Vagina (tissue), 2 donors: ENCODE results near the gene LRRC72.

ENCODE experiments used
- POLR2A ChIP-seq, 2 donors: fragments of 450-650 bp; IDR thresholded peaks; one replicate each; pipeline ENCODE4 v1.6.1; 2017; ENCODE audit warnings: antibody characterized with exemption in 2 of 2, mild to moderate bottlenecking in 2 of 2, moderate library complexity in 2 of 2
- POLR2AphosphoS5 ChIP-seq, 2 donors: sonication (generic); formaldehyde crosslinking; IDR thresholded peaks; one replicate each; pipeline ENCODE4 v1.9.0; 2017; ENCODE audit warnings: antibody characterized with exemption in 2 of 2, mild to moderate bottlenecking in 2 of 2, low read depth in 1 of 2; ENCODE audit not compliant: insufficient read depth in 1 of 2
- TF ChIP-seq, protein P1 (sequence below), 3 experiments: fragments of 450-650 bp in 2 of 3; fragments of 200-600 bp in 1 of 3; sonication (generic) in 1 of 3; IDR thresholded peaks; one replicate each; pipeline ENCODE4 v1.5.1; 2017 to 2019; ENCODE audit warnings: antibody characterized with exemption in 3 of 3, mild to moderate bottlenecking in 2 of 3, moderate library complexity in 2 of 3

DNA sequence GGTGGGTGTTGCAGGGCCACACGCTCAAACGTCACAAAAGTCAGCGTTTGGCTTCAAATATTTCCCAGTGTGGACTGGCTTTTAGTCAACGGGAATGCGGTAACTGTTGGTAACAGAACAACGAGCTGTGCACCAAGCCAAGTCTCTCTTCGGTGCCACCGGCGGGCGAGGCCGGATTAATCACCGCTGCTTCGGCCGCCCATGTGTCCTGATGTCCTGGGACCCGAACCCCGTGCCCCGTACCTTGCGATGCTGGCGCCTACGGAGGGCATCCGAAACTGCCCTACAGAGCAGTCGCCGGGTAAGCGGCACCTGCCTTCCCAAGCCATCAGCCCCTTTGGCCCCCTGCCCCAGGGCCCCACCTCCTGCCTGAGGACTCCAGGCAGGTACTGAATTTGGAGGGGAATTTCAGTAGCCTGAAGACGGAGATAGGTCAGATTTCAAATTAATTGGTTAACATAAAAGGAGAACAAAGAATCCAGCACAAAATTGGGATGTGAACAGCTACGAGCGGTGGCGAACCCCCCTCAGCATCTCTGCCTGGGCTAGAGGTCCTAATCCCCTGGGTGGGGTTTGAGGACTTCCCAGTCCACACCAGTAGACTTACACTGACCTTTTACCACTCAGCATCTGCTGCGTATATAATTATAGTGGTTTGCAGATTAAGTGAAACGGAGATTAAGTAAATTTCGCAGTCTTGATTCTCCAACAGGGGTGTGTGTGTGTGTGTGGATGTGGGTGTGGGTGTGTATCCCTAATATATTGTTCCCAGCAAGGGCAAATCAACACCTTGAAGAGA is at the start of gene LRRC72:
- TF ChIP-seq, protein P1, sequence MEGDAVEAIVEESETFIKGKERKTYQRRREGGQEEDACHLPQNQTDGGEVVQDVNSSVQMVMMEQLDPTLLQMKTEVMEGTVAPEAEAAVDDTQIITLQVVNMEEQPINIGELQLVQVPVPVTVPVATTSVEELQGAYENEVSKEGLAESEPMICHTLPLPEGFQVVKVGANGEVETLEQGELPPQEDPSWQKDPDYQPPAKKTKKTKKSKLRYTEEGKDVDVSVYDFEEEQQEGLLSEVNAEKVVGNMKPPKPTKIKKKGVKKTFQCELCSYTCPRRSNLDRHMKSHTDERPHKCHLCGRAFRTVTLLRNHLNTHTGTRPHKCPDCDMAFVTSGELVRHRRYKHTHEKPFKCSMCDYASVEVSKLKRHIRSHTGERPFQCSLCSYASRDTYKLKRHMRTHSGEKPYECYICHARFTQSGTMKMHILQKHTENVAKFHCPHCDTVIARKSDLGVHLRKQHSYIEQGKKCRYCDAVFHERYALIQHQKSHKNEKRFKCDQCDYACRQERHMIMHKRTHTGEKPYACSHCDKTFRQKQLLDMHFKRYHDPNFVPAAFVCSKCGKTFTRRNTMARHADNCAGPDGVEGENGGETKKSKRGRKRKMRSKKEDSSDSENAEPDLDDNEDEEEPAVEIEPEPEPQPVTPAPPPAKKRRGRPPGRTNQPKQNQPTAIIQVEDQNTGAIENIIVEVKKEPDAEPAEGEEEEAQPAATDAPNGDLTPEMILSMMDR (IDR thresholded peaks at IDR 0.05): no peak
- TF ChIP-seq POLR2A (IDR thresholded peaks at IDR 0.05) (no peak), POLR2AphosphoS5 (IDR thresholded peaks at IDR 0.05; ENCODE audit: insufficient read depth in 1 of 2, low read depth in 1 of 2) (no peak)
